ENCODE data around the gene TUSC1.
"Not testable (repeated sequence)": the region's sequence is repeated elsewhere in the genome, so short reads cannot be mapped to it uniquely, and the experiment has no call there.

GRCh38 chr9:25675858-25676257 lies 2.4 kb downstream of the TUSC1 start:
- not testable (repeated sequence) for TF ChIP-seq MYC (IDR thresholded peaks at IDR 0.05; ENCODE audit: low read depth, low read length); POLR2A (IDR thresholded peaks at IDR 0.05; ENCODE audit: extremely low read depth, insufficient read length); CTCF (IDR thresholded peaks at IDR 0.05; ENCODE audit: low read depth, low read length); MAX (IDR thresholded peaks at IDR 0.05; ENCODE audit: low read depth, low read length)

Data from NB4 (cell line).